A673 (cell line): ENCODE data around the gene ORM2. TPM values are rescaled to one million over a fixed set of nuclear protein-coding genes. Genes with fewer than 3 reads are reported as not detected.

ENCODE experiments used
- BruUV-seq: library from RNA; stranded (reverse); fragments of 400-500 nt; replicated peaks from 2 replicates; lab custom pipeline; 2021; lab: Mats Ljungman, UMichigan
- CTCF ChIA-PET: fragments of 300-600 bp; sonication (Branson Sonifier 250); formaldehyde crosslinking; loops from one replicate; lab custom pipeline; 2022; ENCODE audit warnings: antibody characterized with exemption; lab: Charles Lee
- POLR2A ChIA-PET: fragments of 300-600 bp; sonication (Branson Sonifier 250); formaldehyde crosslinking; loops from one replicate; lab custom pipeline; 2022; ENCODE audit warnings: antibody characterized with exemption; ENCODE audit not compliant: low non-redundant PET; lab: Charles Lee
- DNase-seq: peaks from one replicate; pipeline ENCODE4 v3.0.0-alpha.2; 2015; ENCODE audit warnings: low spot score
- H3K27ac ChIP-seq: fragments of 200-600 bp; sonication (generic); 2 replicates; pipeline ENCODE4 v1.5.1; 2016; ENCODE audit warnings: mixed run types, low read depth, mild to moderate bottlenecking, mixed read lengths, antibody characterized with exemption, low read length; ENCODE audit not compliant: poor library complexity, severe bottlenecking
- H3K27me3 ChIP-seq: fragments of 200-600 bp; sonication (generic); replicated peaks from 2 replicates; pipeline ENCODE4 v1.6.1; 2017; ENCODE audit warnings: mixed run types, low read depth, mild to moderate bottlenecking, mixed read lengths, antibody characterized with exemption, low read length; ENCODE audit not compliant: insufficient read depth, poor library complexity
- H3K36me3 ChIP-seq: fragments of 200-600 bp; sonication (generic); 2 replicates; pipeline ENCODE4 v1.6.1; 2016; ENCODE audit warnings: mixed run types, mild to moderate bottlenecking, mixed read lengths, antibody characterized with exemption, low read length; ENCODE audit not compliant: insufficient read depth, poor library complexity, severe bottlenecking
- H3K4me1 ChIP-seq: fragments of 200-600 bp; sonication (generic); 2 replicates; pipeline ENCODE4 v1.6.1; 2017; ENCODE audit warnings: mixed run types, mild to moderate bottlenecking, mixed read lengths, antibody characterized with exemption, low read length; ENCODE audit not compliant: insufficient read depth, poor library complexity, severe bottlenecking
- H3K4me3 ChIP-seq: fragments of 200-600 bp; sonication (generic); 2 replicates; pipeline ENCODE4 v1.5.1; 2016; ENCODE audit warnings: low read depth, mixed run types, mild to moderate bottlenecking, mixed read lengths, low read length; ENCODE audit not compliant: poor library complexity, severe bottlenecking
- H3K9me3 ChIP-seq: fragments of 200-600 bp; sonication (generic); 2 replicates; pipeline ENCODE4 v1.6.1; 2016; ENCODE audit warnings: mixed run types, low read depth, mild to moderate bottlenecking, mixed read lengths, antibody characterized with exemption, low read length; ENCODE audit not compliant: poor library complexity, severe bottlenecking
- CTCF ChIP-seq: fragments of 300-800, 200-600 bp; sonication (generic); conservative IDR thresholded peaks from 2 replicates; pipeline ENCODE4 v1.5.1; 2017; ENCODE audit warnings: low read depth, mild to moderate bottlenecking, antibody characterized with exemption, low read length, moderate library complexity, mixed read lengths
- EZH2 ChIP-seq: fragments of 200-600 bp; sonication (generic); IDR thresholded peaks from 2 replicates; pipeline ENCODE4 v1.6.1; 2017; ENCODE audit warnings: borderline replicate concordance, low read depth, mild to moderate bottlenecking, mixed read lengths, antibody characterized with exemption, low read length; ENCODE audit not compliant: poor library complexity, severe bottlenecking
- intact Hi-C: fragments of 100-400 bp; cut with micrococcal nuclease; formaldehyde crosslinking; loops from one replicate; pipeline ENCODE4 v1.10.0; 2022; ENCODE audit not compliant: unreplicated experiment
- total RNA-seq: library from RNA; stranded (reverse); gene quantifications from 2 replicates; pipeline ENCODE4 v1.2.3, GENCODE V29; 2021

The ORM2 gene
- total RNA-seq, 1 experiment from 2014 or later: not detected

- Histone ChIP-seq H3K27ac (no peak overlapping the region), H3K27me3 (no peaks in the 10 kb centered on the region), H3K9me3 (no peaks in the 10 kb centered on the region), H3K36me3 (peaks cover 54% of the 10 kb centered on the region), H3K4me3 (no peak overlapping the region), H3K4me1 (no peaks in the 10 kb centered on the region)
- CTCF ChIA-PET: no interaction called here
- no peak for TF ChIP-seq EZH2
- TF ChIP-seq CTCF: no peak
- POLR2A ChIA-PET: no interaction called here
- no peak for DNase-seq
- intact Hi-C loops: no loop called here
- BruUV-seq: no TSS peak
Measured at GRCh38 chr9:114341152-114341830, 11.6 kb downstream of the ORM2 start.

- BruUV-seq: no TSS peak
- POLR2A ChIA-PET: no interaction called here
- H3K36me3 ChIP-seq: peaks cover 61% of the 10 kb centered on the region
- no peaks in the 10 kb centered on the region for H3K4me1 ChIP-seq
- no peak for DNase-seq
- no peaks in the 10 kb centered on the region for H3K27me3 ChIP-seq
- H3K4me3 ChIP-seq: no peak overlapping the region
- H3K27ac ChIP-seq: no peak overlapping the region
- CTCF ChIA-PET: no interaction called here
- TF ChIP-seq EZH2: no peak
- TF ChIP-seq CTCF: no peak
- intact Hi-C loops: no loop called here
- H3K9me3 ChIP-seq: no peaks in the 10 kb centered on the region
Measured at GRCh38 chr9:114341991-114342390, 12.3 kb downstream of the ORM2 start.

GRCh38 chr9:114342755-114343440 lies 13.2 kb downstream of the ORM2 start:
- no TSS peak for BruUV-seq
- POLR2A ChIA-PET: no interaction called here
- H3K27ac ChIP-seq: no peak overlapping the region
- peaks cover 71% of the 10 kb centered on the region for H3K36me3 ChIP-seq
- intact Hi-C loops: no loop called here
- H3K9me3 ChIP-seq: no peaks in the 10 kb centered on the region
- no peaks in the 10 kb centered on the region for H3K27me3 ChIP-seq
- H3K4me3 ChIP-seq: no peak overlapping the region
- H3K4me1 ChIP-seq: no peaks in the 10 kb centered on the region
- no peak for DNase-seq
- no peak for TF ChIP-seq CTCF
- no peak for TF ChIP-seq EZH2
- CTCF ChIA-PET: no interaction called here
